SK-N-SH (cell line): ENCODE measurements around the gene CRTAP. TPM values are rescaled to one million over a fixed set of nuclear protein-coding genes. Genes with fewer than 3 reads are reported as not detected.
"Not testable (repeated sequence)": the region's sequence is repeated elsewhere in the genome, so short reads cannot be mapped to it uniquely, and the experiment has no call there.

Source experiments
- CTCF ChIA-PET: fragments of 300-600, 350-600 bp; formaldehyde crosslinking; extraction: SDS; loops from one replicate; lab custom pipeline; 2021; lab: Yijun Ruan, JAX
- POLR2A ChIA-PET: fragments of 350-600 bp; sonication (Branson Sonifier 250); formaldehyde crosslinking; extraction: SDS; loops from one replicate; lab custom pipeline; 2020; ENCODE audit warnings: antibody characterized with exemption, inconsistent platforms; lab: Yijun Ruan, JAX
- DNase-seq: peaks from one replicate; pipeline ENCODE4 v3.0.0; 2012
- H2AFZ ChIP-seq: fragments of 200-600 bp; sonication (generic); 2 replicates; pipeline ENCODE4 v1.8.1; 2016; ENCODE audit warnings: antibody characterized with exemption, mild to moderate bottlenecking, low read depth
- H3F3A ChIP-seq: fragments of 200-600 bp; sonication (generic); replicated peaks from 2 replicates; pipeline ENCODE3; 2016; ENCODE audit warnings: antibody characterized with exemption, mild to moderate bottlenecking; ENCODE audit not compliant: insufficient read depth
- H3K27ac ChIP-seq, 2 experiments: fragments of 200-500 bp in 1 of 2; fragments of 200-600 bp in 1 of 2; sonication (Bioruptor generic) in 1 of 2; sonication (generic), shearing (Covaris generic) in 1 of 2; 2 replicates each; pipeline versions ENCODE4 v1.5.1 to v1.6.1; 2014 to 2016; ENCODE audit warnings: low read depth in 2 of 2, inconsistent platforms in 1 of 2, low read length in 1 of 2, mild to moderate bottlenecking in 1 of 2, mixed read lengths in 1 of 2
- H3K27me3 ChIP-seq: fragments of 200-600 bp; sonication (generic), shearing (Covaris generic); 2 replicates; pipeline ENCODE4 v1.6.1; 2016; ENCODE audit warnings: mixed run types; ENCODE audit not compliant: insufficient read depth
- H3K36me3 ChIP-seq, 2 experiments: fragments of 200-500 bp in 1 of 2; fragments of 200-600 bp in 1 of 2; sonication (Bioruptor generic) in 1 of 2; sonication (generic) in 1 of 2; replicated peaks in 1 of 2; 2 replicates each; pipeline versions ENCODE3 to v1.5.1; 2014 to 2016; ENCODE audit warnings: low read length in 1 of 2, mild to moderate bottlenecking in 1 of 2; ENCODE audit not compliant: insufficient read depth in 2 of 2, control insufficient read depth in 1 of 2
- H3K4me1 ChIP-seq, 2 experiments: fragments of 200-500 bp in 1 of 2; fragments of 200-600 bp in 1 of 2; sonication (Bioruptor generic) in 1 of 2; sonication (generic), shearing (Covaris generic) in 1 of 2; 2 replicates each; pipeline versions ENCODE4 v1.5.1 to v1.6.1; 2014 to 2016; ENCODE audit warnings: low read depth in 1 of 2, low read length in 1 of 2, mixed run types in 1 of 2; ENCODE audit not compliant: insufficient read depth in 2 of 2, control insufficient read depth in 1 of 2
- H3K4me2 ChIP-seq: fragments of 200-600 bp; sonication (generic), shearing (Covaris generic); 2 replicates; pipeline ENCODE4 v1.6.1; 2017; ENCODE audit warnings: mixed run types
- H3K4me3 ChIP-seq, 2 experiments: fragments of 200-500 bp in 1 of 2; fragments of 200-600 bp in 1 of 2; sonication (Bioruptor generic) in 1 of 2; sonication (generic), shearing (Covaris generic) in 1 of 2; 2 replicates each; pipeline versions ENCODE4 v1.5.1 to v1.8.1; 2014 to 2016; ENCODE audit warnings: low read depth in 2 of 2, inconsistent platforms in 1 of 2, low read length in 1 of 2, mild to moderate bottlenecking in 1 of 2, mixed read lengths in 1 of 2, moderate library complexity in 1 of 2
- H3K79me2 ChIP-seq: fragments of 200-600 bp; sonication (generic); 2 replicates; pipeline ENCODE4 v1.8.1; 2017; ENCODE audit warnings: mild to moderate bottlenecking; ENCODE audit not compliant: insufficient read depth
- H3K9ac ChIP-seq: fragments of 200-600 bp; sonication (generic); 2 replicates; pipeline ENCODE4 v1.6.1; 2017; ENCODE audit warnings: mixed run types
- H3K9me2 ChIP-seq: fragments of 200-600 bp; sonication (generic); 2 replicates; pipeline ENCODE4 v1.6.1; 2017; ENCODE audit warnings: mixed run types
- H3K9me3 ChIP-seq: fragments of 200-600 bp; sonication (generic); 2 replicates; pipeline ENCODE4 v1.6.1; 2017; ENCODE audit warnings: mixed run types, mild to moderate bottlenecking, moderate library complexity
- H4K20me1 ChIP-seq: fragments of 200-600 bp; sonication (generic); 2 replicates; pipeline ENCODE4 v1.6.1; 2017; ENCODE audit warnings: mild to moderate bottlenecking, mixed run types; ENCODE audit not compliant: insufficient read depth
- CTCF ChIP-seq: fragments of 200-600 bp; sonication (generic); IDR thresholded peaks from 2 replicates; pipeline ENCODE4 v1.6.1; 2017; ENCODE audit warnings: antibody characterized with exemption, mild to moderate bottlenecking, moderate library complexity
- ELF1 ChIP-seq: IDR thresholded peaks from 2 replicates; pipeline ENCODE4 v1.4.0; 2012
- EP300 ChIP-seq, 2 experiments: IDR thresholded peaks; 2 replicates each; pipeline versions ENCODE4 v1.4.0 to v1.6.1; 2012; ENCODE audit warnings: borderline replicate concordance in 1 of 2, low read depth in 1 of 2, low read length in 1 of 2
- FOXJ3 ChIP-seq: sonication (generic); formaldehyde crosslinking; IDR thresholded peaks from 2 replicates; pipeline ENCODE4 v1.5.1; 2020; ENCODE audit warnings: mild to moderate bottlenecking, missing genetic modification reagents
- GABPA ChIP-seq: IDR thresholded peaks from 2 replicates; pipeline ENCODE4 v1.4.0; 2012; ENCODE audit warnings: low read depth, mild to moderate bottlenecking
- GATA2 ChIP-seq: sonication (generic); formaldehyde crosslinking; IDR thresholded peaks from 2 replicates; pipeline ENCODE4 v1.5.0; 2020; ENCODE audit warnings: mild to moderate bottlenecking, missing genetic modification reagents
- IRF3 ChIP-seq: fragments of 150-350 bp; IDR thresholded peaks from 2 replicates; pipeline ENCODE4 v1.6.1; 2016; ENCODE audit warnings: mild to moderate bottlenecking, low read depth, low read length
- JUND ChIP-seq: IDR thresholded peaks from 2 replicates; pipeline ENCODE4 v1.4.0; 2012
- NRF1 ChIP-seq: IDR thresholded peaks from 2 replicates; pipeline ENCODE4 v1.6.1; 2012; ENCODE audit warnings: low read depth, mild to moderate bottlenecking, low read length
- POLR2AphosphoS5 ChIP-seq: IDR thresholded peaks from 2 replicates; pipeline ENCODE4 v1.6.1; 2012; ENCODE audit warnings: low read depth, low read length
- SMC3 ChIP-seq: IDR thresholded peaks from 2 replicates; pipeline ENCODE4 v1.6.1; 2012; ENCODE audit warnings: low read depth, low read length, improper control_type of control experiment
- TCF12 ChIP-seq: IDR thresholded peaks from 2 replicates; pipeline ENCODE4 v1.4.0; 2012
- WGBS: methylation state at CpG from one replicate; pipeline ENCODE4 v1.1.6; 2017; ENCODE audit warnings: low lambda C conversion rate; 5-methylcytosine and 5-hydroxymethylcytosine counted together
- polyA plus RNA-seq, 3 experiments: library from polyadenylated mRNA; depleted of rRNA; stranded (reverse); fragments of >200 nt; gene quantifications; 2 replicates each; pipeline ENCODE4 v1.2.3, GENCODE V29; 2012
- TF ChIP-seq, protein P1 (sequence below): IDR thresholded peaks from 2 replicates; pipeline ENCODE4; 2012

The CRTAP gene
- polyA plus RNA-seq, 1 of the 3 experiments (the other 2 are of a cell fraction) = 198 TPM

- TF ChIP-seq CTCF (no peak), GABPA (no peak), SMC3 (no peak), IRF3 (no peak), NRF1 (no peak)
Observed at GRCh38 chr3:33064929-33065328, 48.9 kb upstream of the CRTAP start (continued).

GRCh38 chr3:33067484-33067883, 46.3 kb upstream of the CRTAP start:
- Histone ChIP-seq H3K79me2 (no peaks in the 10 kb centered on the region), H3F3A (peaks cover 5% of the 10 kb centered on the region), H2AFZ (no peak overlapping the region), H4K20me1 (no peaks in the 10 kb centered on the region; the same call in 1 of the 2 replicates), H3K4me1 (peaks cover 6 to 19% of the 10 kb centered on the region in 2 experiments; a peak in 2 of 4 replicates), H3K4me3 (no peak overlapping the region), H3K36me3 (peaks cover 2 to 19% of the 10 kb centered on the region in 2 experiments), H3K4me2 (no peak overlapping the region), H3K27ac (no peak overlapping the region), H3K27me3 (no peaks in the 10 kb centered on the region), H3K9ac (no peak overlapping the region), H3K9me3 (no peaks in the 10 kb centered on the region), H3K9me2 (no peaks in the 10 kb centered on the region)
- ChIA-PET POLR2A (no interaction called here), CTCF (interaction anchor here (5.3 kb wide), 1 partner anchor 119 kb away, joined by 32 read pairs; no protein-coding TSS in a partner anchor)
- 60% methylated on average over 3 of the region's 3 CpGs for WGBS
- no peak for DNase-seq
- TF ChIP-seq GATA2 (CRISPR knock-in tag) (no peak), EP300 (IDR thresholded peaks at IDR 0.05; ENCODE audit: borderline replicate concordance in 1 of 2, low read depth in 1 of 2, low read length in 1 of 2) (no peak), ELF1 (no peak), SMC3 (no peak)
- TF ChIP-seq, protein P1, sequence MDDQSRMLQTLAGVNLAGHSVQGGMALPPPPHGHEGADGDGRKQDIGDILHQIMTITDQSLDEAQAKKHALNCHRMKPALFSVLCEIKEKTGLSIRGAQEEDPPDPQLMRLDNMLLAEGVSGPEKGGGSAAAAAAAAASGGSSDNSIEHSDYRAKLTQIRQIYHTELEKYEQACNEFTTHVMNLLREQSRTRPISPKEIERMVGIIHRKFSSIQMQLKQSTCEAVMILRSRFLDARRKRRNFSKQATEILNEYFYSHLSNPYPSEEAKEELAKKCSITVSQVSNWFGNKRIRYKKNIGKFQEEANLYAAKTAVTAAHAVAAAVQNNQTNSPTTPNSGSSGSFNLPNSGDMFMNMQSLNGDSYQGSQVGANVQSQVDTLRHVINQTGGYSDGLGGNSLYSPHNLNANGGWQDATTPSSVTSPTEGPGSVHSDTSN = peak; percentile 54

DNA sequence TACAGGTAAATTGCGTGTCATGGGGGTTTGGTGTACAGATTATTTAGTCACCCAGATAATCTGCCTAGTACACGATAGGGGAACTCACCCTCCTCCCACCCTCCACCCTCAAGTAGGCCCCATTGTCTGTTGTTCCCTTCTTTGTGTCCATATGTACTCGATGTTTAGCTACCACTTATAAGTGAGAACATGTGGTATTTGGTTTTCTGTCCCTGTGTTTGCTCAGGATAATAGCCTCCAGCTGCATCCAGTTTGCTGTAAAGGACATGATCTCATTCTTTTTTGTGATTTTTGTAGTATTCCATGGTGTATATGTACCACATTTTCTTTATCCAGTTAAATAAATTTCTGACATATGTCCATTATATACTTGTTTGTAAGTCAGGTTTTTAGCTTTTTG, 44.0 kb upstream of the CRTAP start:
- H3K9ac ChIP-seq, H3K79me2 ChIP-seq, H3K4me2 ChIP-seq, H3K4me3 ChIP-seq, H2AFZ ChIP-seq, H3F3A ChIP-seq, H3K9me3 ChIP-seq, H4K20me1 ChIP-seq, DNase-seq, H3K9me2 ChIP-seq, H3K27me3 ChIP-seq: not testable (repeated sequence)
- Histone ChIP-seq H3K36me3 (peaks cover 2 to 16% of the 10 kb centered on the region in 2 experiments), H3K4me1 (peaks cover 0 to 23% of the 10 kb centered on the region in 2 experiments; a peak in 2 of 4 replicates), H3K27ac (peak overlapping the region in 1 of 2 experiments; percentile 45; a peak in 1 of 4 replicates)
- ChIA-PET POLR2A (interaction anchor here (1.4 kb wide), 1 partner anchor 122 kb away, joined by 3 read pairs; no protein-coding TSS in a partner anchor), CTCF (interaction anchor here (0.6 to 5.3 kb wide), 4 partner anchors 10 to 1032 kb away, joined by 3 to 32 read pairs (median 11); no protein-coding TSS in a partner anchor)
- TF ChIP-seq EP300 (IDR thresholded peaks at IDR 0.05; ENCODE audit: borderline replicate concordance in 1 of 2, low read depth in 1 of 2, low read length in 1 of 2) = peak in 1 of 2 experiments; percentile 40; a peak in 1 of 4 replicates
- TF ChIP-seq JUND = 0 out of 2 replicates have a peak, but pooled peaks have one; percentile 8
- TF ChIP-seq FOXJ3 (CRISPR knock-in tag) = 0 out of 2 replicates have a peak, but pooled peaks have one; percentile 32
- TF ChIP-seq TCF12 = peak; percentile 87
- peak; percentile 37; the same call in 1 of the 2 replicates for TF ChIP-seq POLR2AphosphoS5
- WGBS = 41% methylated on average over 3 of the region's 3 CpGs
